HG02763 (cell line): ENCODE data around the gene ORM1.

Experiments
- ATAC-seq: cut with Tn5 transposase; IDR thresholded peaks from one replicate; pipeline ENCODE4 v1.9.1; 2021; ENCODE audit warnings: mild to moderate bottlenecking, moderate library complexity; ENCODE audit not compliant: unreplicated experiment

The ORM1 gene

GRCh38 chr9:114375386-114376175 is 52.7 kb downstream of the ORM1 start:
- ATAC-seq = no peak
